HEK293T (cell line): ENCODE measurements around the gene HPS5.

Experiments
- FOXA1 ChIP-seq: fragments of 450-650 bp; IDR thresholded peaks from 2 replicates; pipeline ENCODE4 v1.6.1; 2016; ENCODE audit warnings: mild to moderate bottlenecking
- HDGF ChIP-seq: fragments of 450-650 bp; IDR thresholded peaks from 2 replicates; pipeline ENCODE4 v1.6.1; 2017; ENCODE audit warnings: antibody characterized with exemption, borderline replicate concordance
- NFRKB ChIP-seq: fragments of 450-650 bp; IDR thresholded peaks from 2 replicates; pipeline ENCODE4 v1.6.1; 2016; ENCODE audit warnings: mild to moderate bottlenecking, moderate library complexity
- SUZ12 ChIP-seq: fragments of 450-650 bp; IDR thresholded peaks from 2 replicates; pipeline ENCODE4 v1.6.1; 2016; ENCODE audit warnings: mild to moderate bottlenecking
- ZNF384 ChIP-seq: fragments of 450-650 bp; IDR thresholded peaks from 2 replicates; pipeline ENCODE4 v1.6.1; 2016

- TF ChIP-seq ZNF384 (no peak), HDGF (no peak), NFRKB (no peak), SUZ12 (no peak), FOXA1 (no peak)
Observed at GRCh38 chr11:18332302-18332701, 10.4 kb upstream of the HPS5 start.
